HG03196 (cell line): ENCODE measurements around the gene ANO8.

Experiments
- ATAC-seq: cut with Tn5 transposase; IDR thresholded peaks from one replicate; pipeline ENCODE4 v1.9.1; 2021; ENCODE audit not compliant: unreplicated experiment

Gene ANO8

GRCh38 chr19:17328517-17329365 is 5.9 kb downstream of the ANO8 start:
- no peak for ATAC-seq

- ATAC-seq: no peak
Measured at GRCh38 chr19:17327654-17328516, 6.8 kb downstream of the ANO8 start.

- ATAC-seq: no peak
Measured at GRCh38 chr19:17327068-17327653, 7.5 kb downstream of the ANO8 start.

GRCh38 chr19:17326595-17326966 is 8.1 kb downstream of the ANO8 start:
- no peak for ATAC-seq

GRCh38 chr19:17325881-17326594 is 8.6 kb downstream of the ANO8 start:
- no peak for ATAC-seq

GRCh38 chr19:17325133-17325532 is 9.5 kb downstream of the ANO8 start:
- ATAC-seq: no peak

- no peak for ATAC-seq
Measured at GRCh38 chr19:17324357-17325114, 10.1 kb downstream of the ANO8 start.

GRCh38 chr19:17323964-17324332 is 10.7 kb downstream of the ANO8 start:
- ATAC-seq: no peak

GRCh38 chr19:17323300-17323963 is 11.2 kb downstream of the ANO8 start:
- ATAC-seq: no peak

GRCh38 chr19:17322854-17323253 is 11.8 kb downstream of the ANO8 start:
- no peak for ATAC-seq

- no peak for ATAC-seq
Measured at GRCh38 chr19:17321655-17322489, 12.8 kb downstream of the ANO8 start.

- no peak for ATAC-seq
Measured at GRCh38 chr19:17320435-17320834, 14.2 kb downstream of the ANO8 start.

GRCh38 chr19:17319473-17320238 is 15.0 kb downstream of the ANO8 start:
- ATAC-seq: no peak

GRCh38 chr19:17318966-17319365 is 15.7 kb downstream of the ANO8 start:
- no peak for ATAC-seq

- no peak for ATAC-seq
Measured at GRCh38 chr19:17314007-17314593, 20.6 kb downstream of the ANO8 start.

GRCh38 chr19:17312189-17313113 is 22.2 kb downstream of the ANO8 start:
- ATAC-seq: no peak
